ELF-1 (cell line): ENCODE data around the gene ADAMTS17.
"Not testable (repeated sequence)": the region's sequence is repeated elsewhere in the genome, so short reads cannot be mapped to it uniquely, and the experiment has no call there.

Experiments
- DNase-seq: peaks from one replicate; pipeline ENCODE4 v3.0.0-alpha.2; 2016; ENCODE audit warnings: low read depth, low spot score

The ADAMTS17 gene

DNA sequence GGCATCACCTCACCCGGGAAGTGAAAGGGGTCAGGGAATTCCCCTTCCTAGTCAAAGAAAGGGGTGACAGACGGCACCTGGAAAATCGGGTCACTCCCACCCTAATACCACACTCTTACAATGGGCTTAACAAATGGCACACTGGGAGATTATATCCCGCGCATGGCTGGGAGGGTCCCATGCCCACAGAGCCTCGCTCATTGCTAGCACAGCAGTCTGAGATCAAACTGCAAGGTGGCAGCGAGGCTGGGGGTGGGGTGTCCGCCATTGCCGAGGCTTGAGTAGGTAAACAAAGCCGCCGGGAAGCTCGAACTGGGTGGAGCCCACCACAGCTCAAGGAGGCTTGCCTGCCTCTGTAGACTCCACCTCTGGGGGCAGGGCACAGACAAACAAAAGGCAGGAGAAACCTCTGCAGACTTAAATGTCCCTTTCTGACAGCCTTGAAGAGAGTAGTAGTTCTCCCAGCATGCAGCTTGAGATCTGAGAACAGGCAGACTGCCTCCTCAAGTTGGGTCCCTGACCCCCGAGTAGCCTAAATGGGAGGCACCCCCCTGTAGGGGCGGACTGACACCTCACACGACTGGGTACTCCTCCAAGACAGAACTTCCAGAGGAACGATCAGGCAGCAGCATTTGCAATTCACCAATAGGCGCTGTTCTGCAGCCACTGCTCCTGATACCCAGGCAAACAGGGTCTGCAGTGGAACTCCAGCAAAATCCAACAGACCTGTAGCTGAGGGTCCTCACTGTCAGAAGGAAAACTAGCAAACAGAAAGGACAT lies 257.5 kb downstream of the ADAMTS17 start:
- peak; percentile 54 for DNase-seq

DNA sequence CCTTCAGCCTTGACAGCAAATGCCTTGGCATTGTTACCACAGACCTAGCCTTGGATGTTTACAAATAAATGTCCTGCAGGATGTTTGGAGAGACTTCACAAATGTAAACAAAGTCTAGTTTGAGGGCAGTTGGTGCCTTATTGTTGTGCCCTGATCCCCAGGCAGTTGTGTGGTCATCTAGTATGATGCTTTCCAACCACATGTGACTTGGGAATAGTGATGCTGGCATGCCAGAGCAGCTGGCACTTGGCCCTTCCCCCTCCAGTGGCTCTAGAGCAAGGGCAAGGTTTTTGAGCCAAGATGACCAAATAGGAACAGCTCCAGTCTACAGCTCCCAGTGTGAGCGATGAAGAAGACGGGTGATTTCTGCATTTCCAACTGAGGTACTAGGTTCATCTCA lies 258.2 kb downstream of the ADAMTS17 start:
- DNase-seq, result no peak

DNA sequence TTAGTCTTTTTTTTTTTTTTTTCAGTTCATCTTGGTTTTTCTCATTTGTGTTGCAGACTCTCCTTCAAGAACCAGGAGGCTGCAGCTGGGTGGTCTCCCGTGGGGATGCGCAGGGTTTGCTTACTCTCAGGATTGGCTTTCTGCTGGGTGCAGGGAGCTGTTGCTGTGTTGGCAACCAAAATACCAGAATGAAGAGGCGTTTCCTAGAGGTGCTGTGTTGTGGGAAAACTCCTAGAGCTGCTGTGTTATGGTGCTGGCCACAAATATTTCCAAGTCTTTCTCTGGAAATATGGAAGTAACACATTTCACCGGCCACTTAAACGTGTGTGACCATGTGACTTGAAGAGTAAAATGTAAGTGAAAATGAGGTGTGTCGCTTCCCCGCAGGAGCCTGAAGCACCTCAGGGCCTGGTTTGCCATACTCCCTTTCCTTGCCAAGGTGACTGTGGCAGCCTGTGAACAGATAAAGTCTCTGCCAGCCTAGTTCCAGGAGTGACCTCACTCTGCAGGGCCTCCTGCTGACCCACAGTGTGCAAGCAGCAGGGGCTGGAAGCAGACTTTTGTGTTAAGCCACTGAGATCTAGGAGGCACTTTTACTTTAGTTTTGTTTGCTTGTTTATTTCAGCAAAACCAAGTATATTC lies 258.9 kb downstream of the ADAMTS17 start:
- DNase-seq, result no peak

DNA sequence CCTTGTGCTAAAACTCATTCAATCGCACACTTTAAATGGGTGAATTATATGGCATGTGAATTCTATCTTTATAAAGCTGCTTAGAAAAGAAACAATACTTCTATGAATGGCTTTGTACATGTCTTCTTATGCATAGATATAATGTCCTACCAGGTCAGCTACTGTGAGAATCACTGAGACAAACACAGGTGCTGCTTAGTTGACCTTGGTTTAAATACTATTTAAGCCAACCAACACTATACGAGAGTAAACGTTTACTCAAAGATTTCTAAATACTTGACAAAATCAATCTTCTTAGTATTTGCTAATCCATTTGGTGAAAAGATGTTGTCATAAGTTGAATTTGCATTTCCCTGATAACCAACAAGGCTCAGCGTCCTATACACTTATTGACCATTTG lies 260.3 kb downstream of the ADAMTS17 start:
- no peak for DNase-seq

DNA sequence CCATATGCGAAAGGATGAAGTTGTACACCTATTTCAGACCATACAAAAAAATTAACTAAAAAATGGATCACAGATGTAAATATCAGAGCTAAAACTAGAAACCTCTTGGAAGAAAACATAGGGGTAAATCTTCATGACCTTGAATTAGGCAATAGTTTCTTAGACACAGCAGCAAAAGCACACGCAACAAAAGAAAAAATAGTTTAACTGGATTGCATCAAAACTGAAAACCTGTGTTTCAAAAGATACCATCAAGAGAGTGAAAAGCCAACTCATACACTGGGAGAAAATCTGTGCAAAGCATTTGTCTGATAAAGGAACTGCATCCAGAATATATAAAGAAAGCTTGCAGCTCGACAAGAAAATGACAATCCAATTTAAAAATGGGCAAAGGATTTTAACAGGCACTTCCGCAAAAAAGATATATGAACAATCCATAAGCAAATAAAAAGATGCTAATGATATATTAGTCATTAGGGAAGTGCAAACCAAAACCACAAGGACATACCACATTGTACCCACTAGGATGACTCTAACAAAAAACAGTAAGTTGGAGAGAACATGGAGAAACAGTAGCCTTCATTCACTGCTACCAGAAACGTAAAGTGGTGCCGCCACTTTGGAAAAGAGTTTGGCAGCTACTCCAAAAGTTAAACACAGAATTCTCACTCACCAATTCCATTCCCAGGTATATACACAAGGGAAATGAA lies 263.1 kb downstream of the ADAMTS17 start:
- no peak for DNase-seq

DNA sequence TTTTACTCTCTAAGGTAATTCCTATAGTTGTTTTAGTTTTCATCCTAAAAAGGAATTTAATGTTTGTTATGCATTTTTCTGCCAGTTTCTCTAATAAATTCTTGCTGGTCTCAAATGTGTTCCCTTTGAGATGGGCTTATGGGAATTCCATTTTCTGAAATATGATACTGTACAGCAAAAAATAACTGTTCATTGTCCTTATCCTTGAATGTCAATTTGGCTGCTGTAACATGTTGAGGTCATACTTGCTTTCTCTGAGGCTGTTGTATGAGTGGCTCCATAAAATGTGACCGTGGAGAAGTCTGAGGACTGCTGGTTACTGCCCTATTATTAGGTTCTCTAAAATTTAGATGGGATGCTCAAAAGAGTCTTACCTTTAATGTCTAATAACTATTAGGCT lies 266.5 kb downstream of the ADAMTS17 start:
- no peak for DNase-seq

DNA sequence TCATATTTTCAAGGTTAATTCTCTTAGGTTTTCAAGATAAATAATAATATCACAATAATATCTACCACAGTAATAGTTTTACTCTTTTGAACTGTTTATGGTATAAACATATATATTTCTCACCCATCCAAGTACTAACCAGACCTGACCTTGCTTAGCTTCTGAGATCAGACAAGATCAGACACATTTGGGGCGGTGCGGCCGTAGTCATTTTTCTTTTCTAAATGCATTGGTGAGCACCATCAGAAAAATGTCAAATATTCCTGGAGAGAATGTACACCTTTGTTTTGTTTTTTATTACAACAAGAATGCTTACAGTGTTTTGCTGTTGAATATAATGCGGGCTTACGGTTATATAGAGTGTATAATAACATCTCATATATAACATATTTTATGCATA lies 267.8 kb downstream of the ADAMTS17 start:
- DNase-seq, result no peak

DNA sequence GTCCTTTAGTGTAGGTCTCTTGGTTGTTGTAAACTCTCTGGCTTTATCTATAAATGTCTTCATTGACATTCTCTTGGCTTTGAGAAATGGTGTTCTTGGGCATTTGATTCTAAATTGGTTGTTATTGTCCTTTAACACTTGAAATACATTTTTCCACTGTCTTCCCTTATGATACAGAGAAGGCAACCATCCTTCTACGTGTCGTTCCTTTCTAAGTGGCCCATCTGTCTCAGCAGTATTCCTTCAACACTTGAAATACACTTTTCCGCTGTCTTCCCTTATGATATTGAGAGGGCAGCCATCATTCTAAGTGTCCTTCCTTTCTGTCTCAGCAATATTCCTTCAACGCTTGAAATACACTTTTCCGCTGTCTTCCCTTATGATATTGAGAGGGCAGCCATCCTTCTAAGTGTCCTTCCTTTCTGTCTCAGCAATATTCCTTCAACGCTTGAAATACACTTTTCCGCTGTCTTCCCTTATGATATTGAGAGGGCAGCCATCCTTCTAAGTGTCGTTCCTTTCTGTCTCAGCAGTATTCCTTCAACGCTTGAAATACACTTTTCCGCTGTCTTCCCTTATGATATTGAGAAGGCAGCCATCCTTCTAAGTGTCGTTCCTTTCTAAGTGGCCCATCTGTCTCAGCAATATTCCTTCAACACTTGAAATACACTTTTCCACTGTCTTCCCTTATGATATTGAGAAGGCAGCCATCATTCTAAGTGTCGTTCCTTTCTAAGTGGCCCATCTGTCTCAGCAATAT lies 275.1 kb downstream of the ADAMTS17 start:
- not testable (repeated sequence) for DNase-seq

DNA sequence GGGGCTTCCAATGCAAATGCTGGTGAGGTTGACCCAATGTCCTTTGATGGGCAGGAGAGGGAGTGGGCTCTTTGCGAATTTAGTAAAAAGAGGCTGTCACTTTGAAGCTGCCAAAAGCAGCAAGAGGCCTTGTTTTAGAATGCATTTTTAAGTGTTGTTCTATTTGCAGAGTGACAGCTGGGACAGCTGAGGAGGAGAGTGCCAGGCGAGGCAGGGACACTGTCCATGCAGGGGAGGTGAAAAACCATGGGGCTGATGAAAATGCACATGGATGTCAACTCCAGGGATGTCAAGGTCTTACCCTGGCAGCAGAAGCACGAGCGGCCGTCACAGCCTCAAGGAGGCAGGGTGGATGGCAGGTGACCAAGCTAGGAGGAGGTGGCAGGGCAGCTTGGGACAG lies 279.8 kb downstream of the ADAMTS17 start:
- DNase-seq, result no peak

DNA sequence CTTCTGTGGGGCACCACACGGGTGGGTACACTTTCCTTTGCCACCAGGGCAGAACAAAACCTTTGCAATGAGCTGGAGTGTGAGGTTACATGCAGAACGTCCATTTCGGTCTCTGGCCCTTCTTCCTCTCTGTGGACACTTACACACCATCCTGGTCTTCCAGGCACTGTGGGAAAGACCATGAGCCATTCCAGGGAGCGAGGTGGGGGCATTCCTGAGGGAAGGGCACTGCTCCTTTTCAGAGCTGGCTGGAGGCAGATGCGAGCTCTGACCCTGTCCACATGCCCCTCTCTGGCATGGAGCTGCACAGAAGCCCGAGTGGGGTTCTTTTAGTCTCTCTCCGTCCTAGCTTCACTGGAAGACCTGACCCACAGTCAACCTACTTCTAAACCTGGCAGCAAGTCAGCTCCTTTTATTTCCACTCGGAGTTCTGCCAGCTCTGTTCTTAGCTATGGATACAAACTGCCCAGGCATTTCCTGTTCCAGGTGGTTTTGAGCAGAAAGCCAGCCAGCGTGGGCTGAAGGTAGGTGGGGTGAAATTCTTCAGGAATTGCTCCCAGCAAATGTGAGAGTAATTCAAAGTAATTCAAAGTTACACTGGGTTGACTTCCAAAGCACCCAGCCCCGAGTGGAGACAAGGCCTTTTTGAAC lies 281.4 kb downstream of the ADAMTS17 start:
- DNase-seq, result no peak

DNA sequence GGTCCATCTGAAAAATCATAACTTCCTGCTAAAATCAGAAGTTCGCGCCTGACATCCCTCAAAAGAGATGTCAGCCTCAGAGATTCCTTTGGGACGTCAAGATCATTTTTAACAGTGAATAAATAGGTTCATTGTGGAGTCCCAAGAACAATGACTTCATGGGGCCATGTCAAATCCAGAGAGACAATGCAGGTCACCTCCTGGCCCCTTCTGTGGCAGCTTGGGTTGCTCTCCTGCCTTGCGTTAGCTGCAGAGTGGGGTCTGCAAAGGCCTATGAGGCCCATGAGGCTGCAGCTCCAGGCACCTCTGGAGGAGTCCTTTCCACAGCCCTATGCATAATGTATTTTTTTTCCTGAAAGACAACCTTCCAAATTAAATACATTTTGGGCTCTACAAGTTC lies 282.3 kb downstream of the ADAMTS17 start:
- DNase-seq, result no peak

DNA sequence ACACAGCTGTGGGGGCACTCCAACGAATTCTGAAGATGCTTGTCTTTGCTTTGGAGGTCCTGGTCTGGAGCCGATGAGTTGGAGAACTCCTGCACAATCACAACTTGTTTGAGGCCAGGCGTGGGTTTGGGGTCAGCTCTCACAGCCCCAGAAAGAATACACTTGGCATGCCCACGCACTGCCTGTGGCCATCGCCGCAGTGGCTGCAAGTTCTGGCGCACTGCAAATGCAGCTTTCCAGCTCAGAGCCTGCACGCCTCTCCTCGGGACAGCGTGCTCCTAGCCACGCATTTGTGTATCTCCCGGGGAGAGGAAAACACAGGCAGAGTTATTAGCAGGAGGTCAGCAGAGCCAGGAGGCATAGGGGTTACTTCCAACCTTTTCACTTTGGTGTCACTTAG lies 282.7 kb downstream of the ADAMTS17 start:
- no peak for DNase-seq

DNA sequence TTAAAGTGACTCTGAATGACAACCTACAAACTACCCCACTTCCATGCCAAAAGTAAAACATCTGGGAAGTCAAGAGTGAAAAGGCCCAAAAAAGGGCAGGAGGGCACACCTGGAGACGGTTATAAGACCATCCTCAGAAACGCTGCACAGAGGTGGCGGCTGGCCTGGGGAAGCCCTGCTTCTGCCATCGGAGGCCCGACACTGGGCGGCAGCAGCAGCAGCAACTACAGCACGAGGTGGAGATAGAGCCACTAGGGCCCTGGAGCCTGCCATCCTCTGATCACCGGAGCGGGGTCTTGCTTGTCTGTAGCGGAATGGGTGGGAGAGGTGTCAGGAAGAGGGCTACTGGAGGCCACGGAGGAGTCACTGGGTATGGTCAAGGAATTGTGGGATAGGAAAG lies 283.3 kb downstream of the ADAMTS17 start:
- DNase-seq, result no peak

DNA sequence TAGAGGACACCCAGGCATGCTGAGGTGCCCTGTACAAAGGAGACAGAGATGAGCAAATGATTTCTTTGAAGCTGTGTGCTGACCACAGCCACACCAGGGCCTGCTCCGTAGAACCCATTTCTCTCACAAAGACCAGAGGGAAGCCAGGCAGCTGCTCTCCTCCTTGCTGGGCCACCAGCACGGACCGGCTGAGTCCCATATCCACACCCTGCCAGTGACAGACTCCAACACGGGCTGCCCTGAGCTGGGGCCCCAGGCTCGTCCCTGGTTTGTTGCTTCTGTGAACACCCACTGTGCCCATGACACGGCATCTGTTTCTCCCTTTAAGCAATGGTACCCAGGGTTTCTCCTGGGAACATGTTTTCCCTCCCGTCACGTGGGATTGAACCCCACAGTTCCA lies 284.5 kb downstream of the ADAMTS17 start:
- no peak for DNase-seq

DNA sequence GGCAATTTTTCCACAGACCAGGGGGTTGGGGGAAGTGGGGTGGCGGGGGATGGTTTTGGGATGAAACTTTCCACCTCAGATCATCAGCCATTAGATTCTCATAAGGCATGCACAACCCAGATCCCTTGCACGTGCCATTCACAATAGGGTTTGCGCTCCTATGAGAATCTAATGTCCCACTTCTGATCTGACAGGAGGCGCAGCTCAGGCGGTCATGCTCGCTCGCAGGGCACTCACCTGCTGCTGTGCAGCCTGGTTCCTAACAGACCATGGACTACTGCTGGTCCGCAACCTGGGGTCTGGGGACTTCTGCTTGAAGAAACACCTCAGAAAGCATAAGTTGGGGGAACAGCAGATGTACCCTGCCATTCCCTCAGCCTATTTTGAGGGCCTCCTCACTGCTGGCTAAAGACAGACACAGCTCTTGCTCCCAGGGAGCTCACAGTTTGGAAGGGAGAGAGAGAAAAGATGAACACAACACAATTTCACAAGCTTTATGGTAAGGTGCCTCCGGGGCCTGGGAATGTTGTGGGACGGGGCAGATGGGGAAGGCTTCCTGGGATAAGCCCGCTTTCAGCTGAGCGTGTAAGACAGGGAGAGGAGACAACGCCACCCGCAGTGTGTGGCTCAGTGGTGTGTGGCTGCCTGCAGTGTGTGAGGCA lies 285.2 kb downstream of the ADAMTS17 start:
- DNase-seq, result no peak

DNA sequence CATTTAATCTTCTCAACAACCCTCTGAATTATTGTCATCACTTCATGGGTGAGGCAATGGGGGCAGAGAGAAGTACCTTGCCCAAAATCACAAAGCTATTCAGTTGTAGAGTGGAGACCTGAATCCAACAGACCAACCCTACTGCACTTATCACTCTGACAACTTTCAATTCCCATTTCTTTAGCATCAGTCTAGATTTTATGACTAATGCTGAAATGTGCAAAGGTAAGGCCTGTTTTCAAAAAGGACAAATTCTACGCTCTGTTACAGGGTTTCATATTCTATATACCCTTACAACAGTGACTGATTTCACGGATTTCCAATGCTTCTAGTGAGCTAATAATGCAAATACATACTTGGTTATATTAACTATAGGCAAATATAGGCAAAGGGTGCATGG lies 286.0 kb downstream of the ADAMTS17 start:
- no peak for DNase-seq

DNA sequence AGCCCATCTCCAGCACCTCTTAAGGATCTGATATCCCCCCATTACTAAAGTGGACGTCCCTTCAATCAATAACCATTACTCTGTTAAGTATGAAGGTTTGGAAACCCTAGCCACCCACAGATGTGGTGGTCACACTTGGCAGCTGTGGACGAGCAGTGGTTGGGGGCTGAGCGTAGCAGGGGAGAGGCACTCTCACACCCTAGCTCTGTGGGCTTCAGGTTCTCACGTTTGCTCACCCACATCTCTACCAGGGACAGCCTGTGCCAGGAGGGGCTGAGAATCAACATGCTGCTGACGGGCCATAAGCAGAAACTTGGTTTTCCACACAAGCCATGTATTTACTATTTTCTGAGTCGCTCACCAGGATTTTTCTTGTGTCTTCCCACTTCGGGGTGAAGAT lies 287.2 kb downstream of the ADAMTS17 start:
- DNase-seq, result no peak

DNA sequence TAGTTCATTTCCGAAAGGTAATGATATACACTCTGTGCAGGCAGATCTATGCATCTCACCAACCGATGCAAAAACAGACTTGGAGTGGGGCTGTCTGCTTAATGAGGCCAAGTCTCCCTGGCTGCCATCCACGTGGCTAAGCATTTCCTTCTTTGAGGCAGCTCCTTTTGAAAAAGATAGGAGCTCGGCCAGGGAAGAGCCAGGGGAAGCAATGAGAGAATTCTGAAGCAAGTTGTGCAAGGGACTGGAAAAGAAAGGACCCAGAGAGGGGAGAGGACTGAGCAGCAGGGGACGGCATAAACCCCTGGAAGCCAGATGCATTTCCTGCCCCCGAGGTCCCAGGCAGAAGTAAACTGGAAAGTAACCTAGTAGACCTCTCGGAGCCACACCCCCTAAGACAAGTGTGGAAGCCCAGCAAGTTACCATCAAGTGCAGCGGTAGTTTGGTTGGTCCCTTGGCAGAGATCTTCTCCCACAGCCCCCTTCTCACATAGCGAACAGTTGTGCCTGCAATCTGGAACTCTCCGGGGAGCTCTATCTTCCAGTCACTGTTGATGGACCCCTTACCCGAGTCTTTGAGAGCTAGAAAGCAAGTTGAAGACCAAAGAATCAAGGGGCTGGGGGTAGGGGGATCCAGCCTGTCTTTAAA lies 288.2 kb downstream of the ADAMTS17 start:
- DNase-seq, result peak; percentile 8

DNA sequence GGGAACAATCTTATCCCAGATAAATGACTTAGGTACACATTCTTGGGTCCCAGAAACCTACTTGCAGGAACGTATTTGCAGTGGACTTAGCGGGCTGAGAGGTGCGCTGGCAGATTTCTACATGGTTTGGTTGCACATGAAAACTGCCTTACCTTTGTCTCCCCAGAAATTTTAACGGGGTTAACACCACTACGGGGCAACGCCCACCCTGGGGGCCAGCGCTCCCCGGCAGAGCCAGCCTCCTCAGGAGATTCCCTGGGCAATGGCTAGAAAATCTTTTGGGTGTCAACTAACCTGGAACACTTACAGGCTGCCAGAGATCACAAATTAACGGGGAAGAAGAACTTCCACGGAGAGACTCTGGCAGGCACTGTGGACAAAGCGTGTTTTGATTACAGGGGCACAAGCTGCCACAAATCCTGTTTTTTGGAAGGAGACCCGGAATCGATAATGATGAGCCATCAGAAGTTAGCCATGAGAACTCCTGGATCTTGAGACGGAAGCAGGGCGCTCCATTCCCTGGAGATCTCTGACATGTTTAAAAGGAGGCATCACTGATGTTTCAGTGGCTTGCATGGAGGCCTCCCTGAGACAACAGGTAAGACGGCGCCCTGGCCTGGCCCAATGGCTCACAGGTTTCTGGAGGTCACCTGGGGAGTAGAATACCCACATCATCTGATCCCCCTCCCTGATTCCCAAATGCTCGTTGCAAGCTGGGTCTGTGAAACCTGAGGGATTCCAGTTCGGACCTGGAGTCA lies 288.9 kb downstream of the ADAMTS17 start:
- DNase-seq, result no peak
